Measurements from ENCODE around the gene CPNE5.

The CPNE5 gene

GRCh38 chr6:36804563-36804962, 34.7 kb downstream of the CPNE5 start:
- Histone ChIP-seq H3K4me3 (ENCODE audit: low read length, poor library complexity, severe bottlenecking) (no peak overlapping the region), H3K4me2 (ENCODE audit: low read depth, low read length, poor library complexity, severe bottlenecking) (no peak overlapping the region), H3K9ac (ENCODE audit: low read depth, low read length, poor library complexity, severe bottlenecking) (no peak overlapping the region), H3K79me2 (ENCODE audit: insufficient read depth, low read length) (no peaks in the 10 kb centered on the region), H3K9me2 (replicated peaks; ENCODE audit: low read depth, low read length) (no peaks in the 10 kb centered on the region), H3F3A (ENCODE audit: low read depth) (no peaks in the 10 kb centered on the region), H3K36me3 (ENCODE audit: insufficient read depth, low read length) (no peaks in the 10 kb centered on the region), H4K20me1 (ENCODE audit: insufficient read depth, low read length, poor library complexity, severe bottlenecking) (no peaks in the 10 kb centered on the region), H3K4me1 (ENCODE audit: insufficient read depth, low read length, poor library complexity, severe bottlenecking) (peaks cover 13% of the 10 kb centered on the region), H2AFZ (ENCODE audit: low read length) (no peak overlapping the region), H3K27me3 (ENCODE audit: insufficient read depth, low read length, poor library complexity, severe bottlenecking) (no peaks in the 10 kb centered on the region), H3K9me3 (ENCODE audit: insufficient read depth, low read depth, low read length) (no peaks in the 10 kb centered on the region)
- no peak for TF ChIP-seq CTCF (conservative IDR thresholded peaks at IDR 0.05; ENCODE audit: low read length)
- no peak for TF ChIP-seq EZH2phosphoT487 (IDR thresholded peaks at IDR 0.05; ENCODE audit: borderline replicate concordance)

GRCh38 chr6:36803908-36804307, 35.3 kb downstream of the CPNE5 start:
- Histone ChIP-seq H3K36me3 (ENCODE audit: insufficient read depth, low read length) (no peaks in the 10 kb centered on the region), H3K9me3 (ENCODE audit: insufficient read depth, low read depth, low read length) (no peaks in the 10 kb centered on the region), H3K9ac (ENCODE audit: low read depth, low read length, poor library complexity, severe bottlenecking) (no peak overlapping the region), H3F3A (ENCODE audit: low read depth) (no peaks in the 10 kb centered on the region), H3K4me2 (ENCODE audit: low read depth, low read length, poor library complexity, severe bottlenecking) (no peak overlapping the region), H3K79me2 (ENCODE audit: insufficient read depth, low read length) (no peaks in the 10 kb centered on the region), H3K27me3 (ENCODE audit: insufficient read depth, low read length, poor library complexity, severe bottlenecking) (no peaks in the 10 kb centered on the region), H3K4me3 (ENCODE audit: low read length, poor library complexity, severe bottlenecking) (no peak overlapping the region), H3K4me1 (ENCODE audit: insufficient read depth, low read length, poor library complexity, severe bottlenecking) (peaks cover 13% of the 10 kb centered on the region), H2AFZ (ENCODE audit: low read length) (no peak overlapping the region), H4K20me1 (ENCODE audit: insufficient read depth, low read length, poor library complexity, severe bottlenecking) (no peaks in the 10 kb centered on the region), H3K9me2 (replicated peaks; ENCODE audit: low read depth, low read length) (no peaks in the 10 kb centered on the region)
- no peak for TF ChIP-seq EZH2phosphoT487 (IDR thresholded peaks at IDR 0.05; ENCODE audit: borderline replicate concordance)
- TF ChIP-seq CTCF (conservative IDR thresholded peaks at IDR 0.05; ENCODE audit: low read length) = no peak

GRCh38 chr6:36803482-36803881, 35.8 kb downstream of the CPNE5 start:
- no peaks in the 10 kb centered on the region for H3K9me2 ChIP-seq (replicated peaks; ENCODE audit: low read depth, low read length)
- no peaks in the 10 kb centered on the region for H4K20me1 ChIP-seq (ENCODE audit: insufficient read depth, low read length, poor library complexity, severe bottlenecking)
- H3K9me3 ChIP-seq (ENCODE audit: insufficient read depth, low read depth, low read length) = no peaks in the 10 kb centered on the region
- no peaks in the 10 kb centered on the region for H3K79me2 ChIP-seq (ENCODE audit: insufficient read depth, low read length)
- no peaks in the 10 kb centered on the region for H3K36me3 ChIP-seq (ENCODE audit: insufficient read depth, low read length)
- TF ChIP-seq CTCF (conservative IDR thresholded peaks at IDR 0.05; ENCODE audit: low read length) = no peak
- no peak for TF ChIP-seq EZH2phosphoT487 (IDR thresholded peaks at IDR 0.05; ENCODE audit: borderline replicate concordance)
- H3K4me3 ChIP-seq (ENCODE audit: low read length, poor library complexity, severe bottlenecking) = no peak overlapping the region
- no peaks in the 10 kb centered on the region for H3K27me3 ChIP-seq (ENCODE audit: insufficient read depth, low read length, poor library complexity, severe bottlenecking)
- no peak overlapping the region for H3K4me2 ChIP-seq (ENCODE audit: low read depth, low read length, poor library complexity, severe bottlenecking)
- H3K9ac ChIP-seq (ENCODE audit: low read depth, low read length, poor library complexity, severe bottlenecking) = no peak overlapping the region
- H3K4me1 ChIP-seq (ENCODE audit: insufficient read depth, low read length, poor library complexity, severe bottlenecking) = peaks cover 13% of the 10 kb centered on the region
- no peak overlapping the region for H2AFZ ChIP-seq (ENCODE audit: low read length)
- no peaks in the 10 kb centered on the region for H3F3A ChIP-seq (ENCODE audit: low read depth)

All from Loucy (cell line).